Measurements from ENCODE around the gene SPTBN1. TPM values are rescaled to one million over a fixed set of nuclear protein-coding genes. Genes with fewer than 3 reads are reported as not detected.

Gene SPTBN1
- total RNA-seq, 1 donor from 2014 or later, result 983 TPM

DNA sequence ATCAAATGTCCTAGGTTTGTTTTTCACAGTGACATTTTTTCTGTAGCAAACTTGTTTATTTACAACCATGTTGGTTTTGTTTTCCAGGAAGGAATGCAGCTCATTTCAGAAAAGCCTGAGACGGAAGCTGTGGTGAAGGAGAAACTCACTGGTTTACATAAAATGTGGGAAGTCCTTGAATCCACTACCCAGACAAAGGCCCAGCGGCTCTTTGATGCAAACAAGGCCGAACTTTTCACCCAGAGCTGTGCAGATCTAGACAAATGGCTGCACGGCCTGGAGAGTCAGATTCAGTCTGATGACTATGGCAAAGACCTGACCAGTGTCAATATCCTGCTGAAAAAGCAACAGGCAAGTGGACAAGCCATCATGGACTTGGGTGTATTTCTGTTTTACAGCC lies 188.1 kb downstream of the SPTBN1 start:
- Mint-ChIP-seq H3K4me1 (ENCODE audit: unreplicated experiment) (peaks cover 20% of the 10 kb centered on the region), H3K27me3 (ENCODE audit: unreplicated experiment) (peaks cover 46% of the 10 kb centered on the region), H3K27ac (ENCODE audit: unreplicated experiment) (peak overlapping the region; percentile 14), H3K36me3 (ENCODE audit: low read depth, unreplicated experiment) (peaks cover 92% of the 10 kb centered on the region), H3K9me3 (ENCODE audit: unreplicated experiment) (no peaks in the 10 kb centered on the region), H3K4me3 (ENCODE audit: unreplicated experiment) (peak overlapping the region; percentile 19)
- TF ChIP-seq, protein P1, sequence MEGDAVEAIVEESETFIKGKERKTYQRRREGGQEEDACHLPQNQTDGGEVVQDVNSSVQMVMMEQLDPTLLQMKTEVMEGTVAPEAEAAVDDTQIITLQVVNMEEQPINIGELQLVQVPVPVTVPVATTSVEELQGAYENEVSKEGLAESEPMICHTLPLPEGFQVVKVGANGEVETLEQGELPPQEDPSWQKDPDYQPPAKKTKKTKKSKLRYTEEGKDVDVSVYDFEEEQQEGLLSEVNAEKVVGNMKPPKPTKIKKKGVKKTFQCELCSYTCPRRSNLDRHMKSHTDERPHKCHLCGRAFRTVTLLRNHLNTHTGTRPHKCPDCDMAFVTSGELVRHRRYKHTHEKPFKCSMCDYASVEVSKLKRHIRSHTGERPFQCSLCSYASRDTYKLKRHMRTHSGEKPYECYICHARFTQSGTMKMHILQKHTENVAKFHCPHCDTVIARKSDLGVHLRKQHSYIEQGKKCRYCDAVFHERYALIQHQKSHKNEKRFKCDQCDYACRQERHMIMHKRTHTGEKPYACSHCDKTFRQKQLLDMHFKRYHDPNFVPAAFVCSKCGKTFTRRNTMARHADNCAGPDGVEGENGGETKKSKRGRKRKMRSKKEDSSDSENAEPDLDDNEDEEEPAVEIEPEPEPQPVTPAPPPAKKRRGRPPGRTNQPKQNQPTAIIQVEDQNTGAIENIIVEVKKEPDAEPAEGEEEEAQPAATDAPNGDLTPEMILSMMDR (IDR thresholded peaks at IDR 0.05; ENCODE audit: unreplicated experiment), result no peak
- no peak for DNase-seq (ENCODE audit: low spot score)

DNA sequence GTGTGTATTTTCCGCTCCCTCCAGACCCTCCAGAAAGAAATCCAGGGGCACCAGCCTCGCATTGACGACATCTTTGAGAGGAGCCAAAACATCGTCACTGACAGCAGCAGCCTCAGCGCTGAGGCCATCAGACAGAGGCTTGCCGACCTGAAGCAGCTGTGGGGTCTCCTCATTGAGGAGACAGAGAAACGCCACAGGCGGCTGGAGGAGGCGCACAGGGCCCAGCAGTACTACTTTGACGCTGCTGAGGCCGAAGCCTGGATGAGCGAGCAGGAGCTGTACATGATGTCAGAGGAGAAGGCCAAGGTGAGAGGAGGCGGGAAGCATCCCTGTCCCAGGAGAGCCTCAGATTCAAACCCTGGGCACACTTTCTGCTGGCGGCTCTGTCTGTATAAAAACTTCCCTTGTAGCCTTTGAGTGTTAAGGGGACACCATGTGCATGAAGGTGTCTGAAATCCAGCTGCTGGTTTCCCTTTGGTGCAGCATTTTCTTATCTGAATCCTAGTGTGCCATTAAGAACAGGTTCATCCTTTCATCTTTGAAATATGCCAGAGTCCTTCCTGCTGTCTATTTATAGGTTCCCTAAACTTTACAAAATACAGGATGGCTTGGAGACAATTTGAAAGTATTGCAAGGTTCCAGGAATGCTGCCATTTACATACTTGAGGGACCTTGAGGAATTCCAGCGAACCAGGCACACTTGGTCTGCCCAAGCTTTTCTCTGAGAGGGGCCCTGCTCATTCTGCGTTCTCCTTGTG lies 190.2 kb downstream of the SPTBN1 start:
- peaks cover 12% of the 10 kb centered on the region for H3K4me1 Mint-ChIP-seq (ENCODE audit: unreplicated experiment)
- H3K9me3 Mint-ChIP-seq (ENCODE audit: unreplicated experiment), result no peaks in the 10 kb centered on the region
- H3K27ac Mint-ChIP-seq (ENCODE audit: unreplicated experiment), result no peak overlapping the region
- TF ChIP-seq, protein P1 (IDR thresholded peaks at IDR 0.05; ENCODE audit: unreplicated experiment), result no peak
- no peak for DNase-seq (ENCODE audit: low spot score)
- H3K27me3 Mint-ChIP-seq (ENCODE audit: unreplicated experiment), result peaks cover 52% of the 10 kb centered on the region
- peak overlapping the region; percentile 80 for H3K4me3 Mint-ChIP-seq (ENCODE audit: unreplicated experiment)
- peaks cover 93% of the 10 kb centered on the region for H3K36me3 Mint-ChIP-seq (ENCODE audit: low read depth, unreplicated experiment)

DNA sequence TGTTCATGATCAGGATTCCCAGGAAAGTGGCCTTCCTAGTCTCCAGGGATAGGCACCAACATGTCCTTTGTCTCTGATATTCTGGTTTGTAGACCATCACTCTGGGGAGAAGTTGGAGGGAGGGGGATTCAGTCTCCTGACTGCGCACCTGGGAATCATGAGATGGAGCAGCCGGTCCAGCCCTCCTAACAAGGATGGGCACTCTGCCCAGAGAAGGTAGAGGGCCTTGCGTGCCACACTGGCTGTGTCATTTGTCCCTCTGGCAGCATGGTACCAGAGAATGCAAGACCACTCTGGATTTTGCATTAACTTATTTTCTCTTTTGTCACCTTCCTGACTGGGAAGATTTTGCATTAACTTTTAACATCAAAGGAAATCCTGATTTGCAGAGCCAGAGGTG lies 192.1 kb downstream of the SPTBN1 start:
- TF ChIP-seq, protein P1 (IDR thresholded peaks at IDR 0.05; ENCODE audit: unreplicated experiment), result no peak
- no peak for DNase-seq (ENCODE audit: low spot score)
- peaks cover 7% of the 10 kb centered on the region for H3K4me1 Mint-ChIP-seq (ENCODE audit: unreplicated experiment)
- peaks cover 95% of the 10 kb centered on the region for H3K36me3 Mint-ChIP-seq (ENCODE audit: low read depth, unreplicated experiment)
- H3K27me3 Mint-ChIP-seq (ENCODE audit: unreplicated experiment), result peaks cover 48% of the 10 kb centered on the region
- no peak overlapping the region for H3K27ac Mint-ChIP-seq (ENCODE audit: unreplicated experiment)
- H3K9me3 Mint-ChIP-seq (ENCODE audit: unreplicated experiment), result no peaks in the 10 kb centered on the region
- peak overlapping the region; percentile 38 for H3K4me3 Mint-ChIP-seq (ENCODE audit: unreplicated experiment)

DNA sequence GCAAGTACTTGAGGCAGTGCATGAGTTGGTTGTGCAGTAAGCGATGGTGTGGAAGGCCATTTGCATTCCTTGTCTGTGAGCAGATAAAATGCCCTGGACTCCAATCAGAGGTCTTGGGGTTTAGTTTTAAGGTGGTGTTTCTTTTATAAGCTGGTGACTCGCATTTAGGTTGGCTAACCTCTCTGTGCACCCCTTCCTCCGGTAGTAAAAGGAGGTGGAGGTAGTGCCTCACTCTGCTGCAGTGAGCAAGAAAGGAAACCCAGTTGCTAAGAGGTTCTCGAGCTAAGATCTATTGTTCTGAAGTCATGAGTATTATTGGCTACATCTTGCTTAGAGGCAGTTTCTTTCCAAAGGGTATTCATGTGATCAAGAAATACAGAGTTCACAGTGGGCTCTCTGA lies 193.1 kb downstream of the SPTBN1 start:
- TF ChIP-seq, protein P1 (IDR thresholded peaks at IDR 0.05; ENCODE audit: unreplicated experiment), result no peak
- no peak for DNase-seq (ENCODE audit: low spot score)
- Mint-ChIP-seq H3K27me3 (ENCODE audit: unreplicated experiment) (peaks cover 55% of the 10 kb centered on the region), H3K4me1 (ENCODE audit: unreplicated experiment) (peaks cover 7% of the 10 kb centered on the region), H3K9me3 (ENCODE audit: unreplicated experiment) (no peaks in the 10 kb centered on the region), H3K4me3 (ENCODE audit: unreplicated experiment) (peak overlapping the region; percentile 38), H3K36me3 (ENCODE audit: low read depth, unreplicated experiment) (peaks cover 95% of the 10 kb centered on the region), H3K27ac (ENCODE audit: unreplicated experiment) (peak overlapping the region; percentile 67)

DNA sequence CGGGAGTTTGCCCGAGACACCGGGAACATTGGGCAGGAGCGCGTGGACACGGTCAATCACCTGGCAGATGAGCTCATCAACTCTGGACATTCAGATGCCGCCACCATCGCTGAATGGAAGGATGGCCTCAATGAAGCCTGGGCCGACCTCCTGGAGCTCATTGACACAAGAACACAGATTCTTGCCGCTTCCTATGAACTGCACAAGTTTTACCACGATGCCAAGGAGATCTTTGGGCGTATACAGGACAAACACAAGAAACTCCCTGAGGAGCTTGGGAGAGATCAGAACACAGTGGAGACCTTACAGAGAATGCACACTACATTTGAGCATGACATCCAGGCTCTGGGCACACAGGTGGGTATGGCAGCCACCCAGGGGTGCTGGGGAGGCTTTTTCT lies 193.5 kb downstream of the SPTBN1 start:
- Mint-ChIP-seq H3K36me3 (ENCODE audit: low read depth, unreplicated experiment) (peaks cover 95% of the 10 kb centered on the region), H3K27ac (ENCODE audit: unreplicated experiment) (peak overlapping the region; percentile 67), H3K9me3 (ENCODE audit: unreplicated experiment) (no peaks in the 10 kb centered on the region), H3K27me3 (ENCODE audit: unreplicated experiment) (peaks cover 59% of the 10 kb centered on the region), H3K4me1 (ENCODE audit: unreplicated experiment) (peaks cover 7% of the 10 kb centered on the region), H3K4me3 (ENCODE audit: unreplicated experiment) (peak overlapping the region; percentile 38)
- TF ChIP-seq, protein P1 (IDR thresholded peaks at IDR 0.05; ENCODE audit: unreplicated experiment), result no peak
- DNase-seq (ENCODE audit: low spot score), result no peak

All from endothelial cell (in vitro differentiated cells).